Cardiac muscle cell (in vitro differentiated cells and primary cell): ENCODE measurements around the gene TSKU. TPM values are rescaled to one million over a fixed set of nuclear protein-coding genes. Genes with fewer than 3 reads are reported as not detected.
A peak's percentile ranks its signal among the peaks of the same experiment; 100 is the strongest.

ENCODE experiments used
- DNase-seq, 2 donors: peaks; one replicate each; pipeline versions ENCODE4 v3.0.0 to v3.0.0-alpha.2; 2010 to 2017; ENCODE audit warnings: low read depth in 1 of 2, low spot score in 1 of 2
- H3K27ac ChIP-seq: fragments of 200-600 bp; sonication (generic); 2 replicates; pipeline ENCODE4 v1.5.1; 2016
- H3K27me3 ChIP-seq: fragments of 200-600 bp; sonication (generic); 2 replicates; pipeline ENCODE4 v1.6.0; 2016; ENCODE audit warnings: control low read depth
- H3K36me3 ChIP-seq: fragments of 200-600 bp; sonication (generic); 2 replicates; pipeline ENCODE4 v1.5.1; 2016; ENCODE audit warnings: control low read depth
- H3K4me1 ChIP-seq: fragments of 200-600 bp; sonication (generic); 2 replicates; pipeline ENCODE4 v1.8.1; 2017; ENCODE audit warnings: low read depth, mild to moderate bottlenecking, mixed run types
- H3K4me3 ChIP-seq: fragments of 200-600 bp; sonication (generic); 2 replicates; pipeline ENCODE4 v1.5.1; 2016; ENCODE audit warnings: mild to moderate bottlenecking
- H3K9me3 ChIP-seq: fragments of 200-600 bp; sonication (generic); 2 replicates; pipeline ENCODE4 v1.5.1; 2017; ENCODE audit warnings: low read depth, mild to moderate bottlenecking, control low read depth
- CTCF ChIP-seq: IDR thresholded peaks from 2 replicates; pipeline ENCODE4 v1.5.1; 2012; ENCODE audit warnings: low read depth, mild to moderate bottlenecking, low read length
- polyA plus RNA-seq: library from polyadenylated mRNA; unstranded; fragments of >200 nt; fragmentation: Nextera tagmentation; extraction: Ambion mirVana; gene quantifications from 2 replicates; pipeline ENCODE4 v1.2.1, GENCODE V29; 2016
- total RNA-seq: library from RNA; depleted of rRNA; stranded (reverse); fragments of >200 nt; gene quantifications from 2 replicates; pipeline ENCODE4 v1.2.3, GENCODE V29; 2016

The TSKU gene
- total and polyA plus RNA-seq, 2 experiments from 2014 or later, result 33.4 to 33.6 TPM

- no peak overlapping the region for H3K27ac ChIP-seq
- TF ChIP-seq CTCF, result peak; percentile 18
- peaks cover 9% of the 10 kb centered on the region for H3K4me1 ChIP-seq
- no peaks in the 10 kb centered on the region for H3K27me3 ChIP-seq
- no peaks in the 10 kb centered on the region for H3K36me3 ChIP-seq
- H3K9me3 ChIP-seq, result no peaks in the 10 kb centered on the region
- DNase-seq, result no peak
- no peak overlapping the region for H3K4me3 ChIP-seq
Observed at GRCh38 chr11:76836613-76837291, 53.6 kb downstream of the TSKU start.

- Histone ChIP-seq H3K4me3 (no peak overlapping the region), H3K27ac (no peak overlapping the region), H3K27me3 (no peaks in the 10 kb centered on the region), H3K4me1 (peaks cover 9% of the 10 kb centered on the region), H3K9me3 (no peaks in the 10 kb centered on the region), H3K36me3 (no peaks in the 10 kb centered on the region)
- TF ChIP-seq CTCF, result no peak
- no peak for DNase-seq
Observed at GRCh38 chr11:76837696-76838677, 54.8 kb downstream of the TSKU start.

GRCh38 chr11:76838678-76839068 is 55.5 kb downstream of the TSKU start:
- DNase-seq, result peak; percentile 45 to 67
- Histone ChIP-seq H3K27me3 (no peaks in the 10 kb centered on the region), H3K27ac (no peak overlapping the region), H3K4me1 (peaks cover 9% of the 10 kb centered on the region), H3K36me3 (no peaks in the 10 kb centered on the region), H3K9me3 (no peaks in the 10 kb centered on the region), H3K4me3 (no peak overlapping the region)
- peak; percentile 50 for TF ChIP-seq CTCF

DNA sequence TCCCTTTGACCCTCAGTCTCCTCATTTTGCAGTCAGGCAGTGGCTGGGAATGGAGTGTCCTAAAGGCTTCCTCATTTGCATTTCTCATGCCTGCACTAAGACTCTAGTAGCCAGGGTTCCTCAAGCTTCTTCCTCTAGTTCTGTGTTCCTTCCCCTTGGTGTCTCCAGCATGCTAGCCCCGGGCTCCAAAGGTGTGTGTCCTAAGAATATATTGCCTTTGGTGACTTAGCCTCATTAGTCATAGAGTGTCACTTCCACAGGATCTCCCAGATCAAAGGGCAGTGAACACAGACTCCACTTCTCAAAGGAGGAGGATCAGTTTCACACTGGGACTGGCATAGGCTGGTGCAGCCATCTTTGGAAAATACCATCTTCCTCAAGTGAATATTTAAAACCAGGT is 56.2 kb downstream of the TSKU start:
- Histone ChIP-seq H3K4me1 (peaks cover 9% of the 10 kb centered on the region), H3K4me3 (no peak overlapping the region), H3K9me3 (no peaks in the 10 kb centered on the region), H3K27me3 (no peaks in the 10 kb centered on the region), H3K27ac (no peak overlapping the region), H3K36me3 (no peaks in the 10 kb centered on the region)
- no peak for DNase-seq
- no peak for TF ChIP-seq CTCF

DNA sequence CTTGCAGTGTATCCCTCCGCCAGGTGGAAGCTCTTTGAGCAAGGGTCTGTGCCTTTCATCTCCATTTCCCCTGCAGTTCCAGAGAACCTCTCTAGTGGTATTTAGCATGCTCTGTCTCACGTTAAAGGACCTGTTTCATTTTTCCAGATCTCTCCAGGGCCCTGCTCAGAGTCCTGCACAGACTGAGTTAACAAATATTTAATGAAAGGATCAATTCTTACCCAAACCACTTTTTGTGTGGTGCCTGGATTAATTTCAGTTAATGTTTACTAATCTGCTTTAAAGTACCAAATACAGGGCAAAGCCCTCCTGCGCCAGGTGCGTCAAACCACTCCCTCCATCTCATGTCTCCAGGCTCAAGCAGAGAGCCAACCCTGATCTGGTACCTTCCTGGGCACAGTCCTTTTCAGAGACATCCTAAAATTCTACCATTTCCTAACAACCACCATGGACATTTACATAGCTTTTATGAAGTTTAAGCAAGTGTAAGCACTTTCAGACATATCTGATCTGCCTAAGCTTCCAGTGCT is 58.8 kb downstream of the TSKU start:
- H3K4me3 ChIP-seq, result no peak overlapping the region

More for the DNA sequence above, 58.8 kb downstream of the TSKU start:
- Histone ChIP-seq H3K27me3 (no peaks in the 10 kb centered on the region), H3K36me3 (no peaks in the 10 kb centered on the region), H3K27ac (no peak overlapping the region), H3K9me3 (no peaks in the 10 kb centered on the region), H3K4me1 (peaks cover 9% of the 10 kb centered on the region)
- TF ChIP-seq CTCF, result no peak
- DNase-seq, result no peak
